Ectodermal cell (in vitro differentiated cells): ENCODE measurements around the gene GRK3.
"Not testable (repeated sequence)": the region's sequence is repeated elsewhere in the genome, so short reads cannot be mapped to it uniquely, and the experiment has no call there.

ENCODE experiments used
- H3K27ac ChIP-seq: 2 replicates; pipeline ENCODE4 v1.7.0; 2013; ENCODE audit warnings: mild to moderate bottlenecking, low read depth, low read length; ENCODE audit not compliant: insufficient read depth, poor library complexity, severe bottlenecking
- H3K27me3 ChIP-seq: 2 replicates; pipeline ENCODE4 v1.7.0; 2013; ENCODE audit warnings: mild to moderate bottlenecking, low read length; ENCODE audit not compliant: insufficient read depth, control insufficient read depth, poor library complexity, severe bottlenecking
- H3K36me3 ChIP-seq: one replicate; pipeline ENCODE4 v1.7.0; 2013; ENCODE audit warnings: low read length; ENCODE audit not compliant: control insufficient read depth, insufficient read depth
- H3K4me1 ChIP-seq: one replicate; pipeline ENCODE4 v1.7.0; 2013; ENCODE audit warnings: low read length; ENCODE audit not compliant: control insufficient read depth, insufficient read depth
- H3K4me3 ChIP-seq: 2 replicates; pipeline ENCODE4 v1.7.0; 2013; ENCODE audit warnings: low read depth, low read length, control low read depth; ENCODE audit not compliant: insufficient read depth
- H3K9me3 ChIP-seq: 2 replicates; pipeline ENCODE4 v1.7.0; 2013; ENCODE audit warnings: mild to moderate bottlenecking, low read length, moderate library complexity; ENCODE audit not compliant: control insufficient read depth
- WGBS, 2 experiments: methylation state at CpG; one replicate each; pipeline ENCODE4 v1.1.7; 2013; ENCODE audit warnings: missing lambda C conversion rate in 2 of 2; 5-methylcytosine and 5-hydroxymethylcytosine counted together

The GRK3 gene

GRCh38 chr22:25571969-25572707 is 7.7 kb downstream of the GRK3 start:
- H3K4me1 ChIP-seq, H3K27me3 ChIP-seq, H3K4me3 ChIP-seq, H3K36me3 ChIP-seq, H3K9me3 ChIP-seq, H3K27ac ChIP-seq: not testable (repeated sequence)
- 94 to 95% methylated on average over 7 to 8 of the region's 8 CpGs for WGBS, 2 experiments

- no peak overlapping the region for H3K27ac ChIP-seq
These were observed 8.3 kb downstream of the GRK3 start for GRCh38 chr22:25572708-25573171.

DNA sequence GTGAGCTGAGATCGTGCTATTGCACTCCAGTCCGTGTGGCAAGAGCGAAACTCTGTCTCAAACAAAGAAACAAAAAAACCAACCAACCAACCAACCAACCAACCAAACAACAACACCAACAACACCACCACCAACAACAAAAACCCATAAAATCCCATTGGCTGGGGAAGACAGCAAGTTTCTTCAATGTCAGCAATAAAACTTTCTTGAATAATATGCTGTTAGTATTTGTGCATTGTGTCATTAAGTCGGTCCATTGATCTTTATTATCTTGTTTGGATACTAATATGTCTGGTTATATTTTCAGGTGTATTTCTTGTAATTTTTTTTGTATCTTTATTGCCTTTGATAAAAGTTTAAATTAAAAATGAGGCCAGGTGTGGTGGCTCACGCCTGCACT is 9.4 kb downstream of the GRK3 start:
- 90% methylated on average over 5 of the region's 5 CpGs for WGBS, 2 experiments

More at GRCh38 chr22:25572708-25573171, 8.3 kb downstream of the GRK3 start:
- Histone ChIP-seq H3K4me1 (peaks cover 3% of the 10 kb centered on the region), H3K36me3 (no peaks in the 10 kb centered on the region), H3K4me3 (no peak overlapping the region), H3K9me3 (no peaks in the 10 kb centered on the region), H3K27me3 (no peaks in the 10 kb centered on the region)

GRCh38 chr22:25574736-25575135 is 10.3 kb downstream of the GRK3 start:
- Histone ChIP-seq H3K27ac (no peak overlapping the region), H3K4me1 (no peaks in the 10 kb centered on the region), H3K27me3 (no peaks in the 10 kb centered on the region), H3K4me3 (no peak overlapping the region), H3K36me3 (no peaks in the 10 kb centered on the region), H3K9me3 (no peaks in the 10 kb centered on the region)
- 97 to 98% methylated on average over 4 of the region's 4 CpGs for WGBS, 2 experiments

More for the DNA sequence above, 9.4 kb downstream of the GRK3 start:
- no peaks in the 10 kb centered on the region for H3K36me3 ChIP-seq
- no peak overlapping the region for H3K4me3 ChIP-seq
- no peaks in the 10 kb centered on the region for H3K27me3 ChIP-seq
- no peak overlapping the region for H3K27ac ChIP-seq
- no peaks in the 10 kb centered on the region for H3K9me3 ChIP-seq
- no peaks in the 10 kb centered on the region for H3K4me1 ChIP-seq

- H3K36me3 ChIP-seq, H3K27me3 ChIP-seq, H3K27ac ChIP-seq, H3K9me3 ChIP-seq, H3K4me3 ChIP-seq, H3K4me1 ChIP-seq: not testable (repeated sequence)
- WGBS, 2 experiments: 85 to 87% methylated on average over 7 of the region's 8 CpGs
These were observed 11.4 kb downstream of the GRK3 start for GRCh38 chr22:25575674-25576392.

DNA sequence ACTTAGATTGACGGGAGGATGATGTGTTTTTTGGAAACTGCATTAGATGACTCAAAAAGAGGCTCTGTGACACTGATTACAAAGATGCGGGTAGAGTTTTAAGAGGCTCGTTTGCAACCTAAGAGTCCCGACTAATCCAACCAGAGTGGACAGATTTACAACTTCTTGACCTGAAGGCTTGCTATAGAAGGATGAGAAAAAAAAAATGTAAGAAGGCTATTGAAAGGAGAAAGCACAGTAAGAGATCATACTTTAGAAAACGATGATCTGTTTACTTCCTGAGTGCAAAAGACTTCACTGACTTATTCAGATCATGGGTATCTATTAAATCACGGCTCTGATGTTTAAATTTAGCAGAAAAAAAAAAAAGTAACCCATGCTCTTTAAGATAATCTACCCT is 17.0 kb downstream of the GRK3 start:
- 93 to 94% methylated on average over 4 of the region's 6 CpGs for WGBS, 2 experiments
- H3K4me1 ChIP-seq, H3K27ac ChIP-seq, H3K9me3 ChIP-seq, H3K36me3 ChIP-seq, H3K27me3 ChIP-seq, H3K4me3 ChIP-seq: not testable (repeated sequence)

DNA sequence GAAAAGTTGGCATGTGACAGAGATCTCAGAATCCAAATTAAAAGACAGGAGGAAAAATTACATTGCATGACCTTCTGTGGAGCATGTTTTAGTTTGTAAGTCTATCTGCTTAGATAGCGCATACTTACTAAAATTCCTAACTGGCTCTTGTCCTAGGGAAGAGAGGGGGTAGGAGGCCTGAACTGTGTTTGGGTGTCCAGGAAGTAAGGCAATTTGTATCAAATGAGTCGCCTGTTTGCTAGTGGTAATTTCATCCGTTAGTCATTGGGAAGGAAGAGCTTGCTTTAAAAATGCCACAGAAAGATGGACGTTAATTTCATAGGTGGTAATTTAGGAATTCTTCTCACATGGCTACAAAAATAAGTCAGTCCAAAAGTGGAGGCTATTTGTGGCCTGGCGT is 18.5 kb downstream of the GRK3 start:
- H3K9me3 ChIP-seq: no peaks in the 10 kb centered on the region
- no peaks in the 10 kb centered on the region for H3K27me3 ChIP-seq
- 93 to 98% methylated on average over 5 of the region's 5 CpGs for WGBS, 2 experiments
- no peak overlapping the region for H3K4me3 ChIP-seq
- no peaks in the 10 kb centered on the region for H3K36me3 ChIP-seq
- H3K27ac ChIP-seq: no peak overlapping the region
- no peaks in the 10 kb centered on the region for H3K4me1 ChIP-seq

- not testable (repeated sequence) for H3K9me3 ChIP-seq, H3K4me3 ChIP-seq, H3K27me3 ChIP-seq, H3K36me3 ChIP-seq, H3K4me1 ChIP-seq, H3K27ac ChIP-seq
- WGBS, 2 experiments: 90 to 93% methylated on average over 5 of the region's 5 CpGs
These were observed 20.5 kb downstream of the GRK3 start for GRCh38 chr22:25584993-25585392.

GRCh38 chr22:25589664-25590063 is 25.2 kb downstream of the GRK3 start:
- H3K4me1 ChIP-seq, H3K4me3 ChIP-seq, H3K27me3 ChIP-seq, H3K27ac ChIP-seq, H3K9me3 ChIP-seq, H3K36me3 ChIP-seq: not testable (repeated sequence)
- WGBS, 2 experiments: 92 to 94% methylated on average over 3 to 4 of the region's 4 CpGs

- H3K4me3 ChIP-seq, H3K4me1 ChIP-seq, H3K36me3 ChIP-seq, H3K27me3 ChIP-seq, H3K27ac ChIP-seq, H3K9me3 ChIP-seq: not testable (repeated sequence)
- WGBS, 2 experiments: 96 to 97% methylated on average over 2 of the region's 2 CpGs
These were observed 28.8 kb downstream of the GRK3 start for GRCh38 chr22:25593323-25593722.
